GM18868 (cell line): ENCODE measurements around the gene SETBP1.

ENCODE experiments used
- ATAC-seq: cut with Tn5 transposase; IDR thresholded peaks from one replicate; pipeline ENCODE4 v1.9.1; 2021; ENCODE audit warnings: mild to moderate bottlenecking, moderate library complexity; ENCODE audit not compliant: unreplicated experiment

Gene SETBP1

GRCh38 chr18:44811572-44812125 is 131.0 kb downstream of the SETBP1 start:
- no peak for ATAC-seq

DNA sequence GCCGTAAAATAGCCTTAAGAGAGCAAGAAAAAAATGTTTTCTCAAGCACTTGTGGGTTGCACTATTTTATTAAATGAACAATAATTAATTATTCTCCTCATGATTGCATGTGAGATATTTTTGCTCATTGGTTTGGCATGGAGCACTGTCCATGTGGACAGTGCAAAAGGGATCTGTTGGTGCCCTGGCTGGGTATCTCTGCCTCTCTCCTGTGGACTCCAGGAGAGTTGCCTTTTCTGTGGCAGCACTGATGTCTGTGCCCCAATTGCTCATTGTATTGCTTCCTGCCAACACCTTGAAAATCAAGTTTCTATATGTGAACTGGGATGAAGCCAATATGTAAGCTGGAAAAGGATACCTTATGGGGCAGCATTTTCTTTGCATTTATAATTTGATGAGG is 131.7 kb downstream of the SETBP1 start:
- no peak for ATAC-seq

DNA sequence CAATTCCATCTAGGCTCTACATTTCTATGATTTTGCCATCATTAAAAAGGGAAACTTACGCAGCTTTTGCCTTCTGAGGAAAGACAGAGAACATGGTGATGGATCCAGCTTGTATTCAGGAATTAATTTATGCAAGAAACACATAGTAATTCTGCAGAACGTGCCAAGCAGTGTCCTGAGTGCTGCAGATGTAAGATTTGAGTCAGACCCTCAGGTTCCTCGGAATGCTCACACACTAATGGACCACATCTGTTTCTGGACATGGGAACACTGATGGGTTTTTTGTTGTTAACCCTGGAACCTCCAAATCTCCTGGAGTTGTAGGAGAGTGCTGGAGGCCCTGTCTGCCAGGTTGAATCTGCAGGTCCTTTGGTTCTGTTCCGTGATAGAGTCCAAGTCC is 132.9 kb downstream of the SETBP1 start:
- ATAC-seq: no peak

DNA sequence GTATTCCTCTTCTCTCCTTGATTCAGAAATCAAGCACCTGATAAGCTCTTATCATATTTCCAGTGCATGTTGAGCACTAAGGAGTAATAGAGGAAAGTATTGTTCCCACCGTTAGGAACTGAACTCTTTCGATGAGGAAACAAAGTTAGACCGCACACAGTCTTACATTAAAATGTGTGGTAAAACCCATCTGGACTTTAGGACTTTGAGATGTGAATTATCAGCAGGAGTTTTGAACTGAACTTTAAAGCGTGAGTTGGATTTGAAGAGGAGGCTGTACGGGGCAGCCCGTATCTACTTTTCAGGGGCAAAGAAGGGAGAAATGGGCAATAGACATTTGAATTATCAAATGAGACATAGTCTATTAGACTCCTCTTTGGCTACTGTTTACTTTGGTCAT is 134.4 kb downstream of the SETBP1 start:
- no peak for ATAC-seq

- ATAC-seq: no peak
Measured at GRCh38 chr18:44816050-44816449, 135.4 kb downstream of the SETBP1 start.

DNA sequence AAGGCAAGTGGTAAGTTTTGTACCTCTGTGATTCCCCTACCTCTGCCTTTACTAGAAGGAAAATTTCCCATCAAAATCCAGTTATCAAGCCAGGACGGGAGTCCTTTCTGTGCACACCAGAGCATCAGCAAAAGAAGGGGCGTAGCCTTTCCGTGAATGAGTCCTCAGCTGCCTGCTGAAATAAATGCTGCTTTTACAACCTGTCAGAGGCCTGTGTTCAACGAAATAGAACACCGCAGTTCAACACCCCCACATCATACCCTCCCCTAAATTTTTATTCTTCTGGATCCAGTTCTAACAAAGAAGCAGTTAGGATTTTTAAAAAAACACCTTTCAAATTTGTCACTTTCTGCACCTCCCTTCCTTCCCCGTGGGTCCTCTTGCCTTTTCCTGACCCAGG is 135.8 kb downstream of the SETBP1 start:
- ATAC-seq: no peak

GRCh38 chr18:44817831-44818473 is 137.3 kb downstream of the SETBP1 start:
- ATAC-seq: no peak

- ATAC-seq: peak; percentile 56
Measured at GRCh38 chr18:44818668-44819403, 138.1 kb downstream of the SETBP1 start.

GRCh38 chr18:44819944-44820510 is 139.3 kb downstream of the SETBP1 start:
- ATAC-seq: no peak

- no peak for ATAC-seq
Measured at GRCh38 chr18:44821924-44822323, 141.2 kb downstream of the SETBP1 start.

DNA sequence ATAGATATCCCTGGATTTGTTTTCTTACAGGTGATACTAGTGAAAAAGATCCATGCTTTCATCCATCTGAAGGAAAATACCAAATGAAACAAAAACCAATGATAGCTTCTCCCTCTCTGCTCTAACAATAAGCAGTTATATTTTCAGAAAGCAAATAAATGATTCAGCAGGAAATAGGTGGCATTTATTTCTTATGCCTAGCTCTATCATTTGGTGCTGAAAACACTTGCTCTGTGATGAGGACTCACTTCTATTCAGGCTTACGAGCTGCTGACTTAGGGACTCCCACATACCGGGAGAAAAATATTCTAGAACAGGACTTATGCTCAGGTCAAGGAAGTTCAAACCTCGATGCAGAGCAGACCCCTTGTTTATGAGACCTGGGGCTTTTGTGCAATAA is 142.6 kb downstream of the SETBP1 start:
- ATAC-seq: no peak

GRCh38 chr18:44823782-44824181 is 143.1 kb downstream of the SETBP1 start:
- ATAC-seq: no peak

DNA sequence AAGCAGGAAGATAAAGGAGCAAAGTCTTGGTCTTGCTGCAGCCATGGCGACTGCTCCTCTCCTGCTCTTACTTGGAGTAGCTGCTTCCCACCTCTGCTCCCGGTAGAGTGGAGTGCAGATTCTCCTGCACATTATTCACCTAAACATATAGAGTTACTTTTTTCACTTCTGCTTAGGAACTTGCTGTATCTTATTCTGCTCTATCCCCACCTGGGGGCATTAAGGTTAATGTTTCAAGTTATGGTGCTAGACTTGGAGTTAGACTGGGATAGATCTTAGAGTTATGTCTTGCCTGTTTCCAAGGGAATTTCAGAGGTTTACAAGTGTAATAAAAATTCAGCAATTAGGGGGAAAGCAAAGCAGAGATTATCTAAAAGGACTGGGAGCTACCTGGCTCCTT is 144.2 kb downstream of the SETBP1 start:
- no peak for ATAC-seq

DNA sequence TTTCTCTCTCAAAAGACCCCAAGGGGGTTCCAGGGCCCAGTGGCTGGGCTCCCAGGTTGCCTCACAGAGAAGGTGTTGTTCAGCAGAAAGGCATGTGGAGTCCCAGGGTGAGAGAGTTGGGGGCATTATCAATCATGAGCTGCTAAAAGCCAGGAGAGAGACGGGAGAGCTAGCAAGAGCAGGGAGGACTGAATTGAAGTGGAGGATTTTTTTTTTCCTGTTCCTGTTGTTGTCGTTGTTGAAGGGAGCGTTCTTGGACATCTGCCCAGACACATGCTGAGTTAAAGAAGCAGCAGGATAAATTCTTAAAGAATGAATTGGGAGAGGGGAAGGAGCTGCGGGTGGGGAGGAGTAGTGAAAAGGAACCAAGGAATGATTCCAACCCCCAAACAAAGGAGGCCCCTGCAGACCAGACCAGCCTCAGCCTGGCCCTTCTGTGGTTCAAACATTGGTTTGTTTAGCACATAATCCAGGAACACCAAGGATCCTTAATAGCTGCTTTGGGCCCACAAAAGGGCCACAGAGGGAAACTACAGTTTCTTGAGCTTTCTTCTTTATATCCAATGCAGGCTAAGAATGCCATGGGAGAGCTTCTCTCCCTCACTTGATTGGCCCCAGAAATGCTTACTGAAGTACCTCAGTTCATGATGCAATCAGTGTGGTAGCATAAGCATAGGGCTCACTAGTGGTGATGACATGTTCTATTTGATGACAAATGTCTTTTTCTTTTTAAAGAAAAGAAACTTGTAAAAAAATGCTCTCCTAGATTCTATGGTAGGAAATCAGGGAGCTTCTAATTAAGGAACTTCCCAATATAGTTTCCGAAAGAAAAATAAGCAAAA is 146.0 kb downstream of the SETBP1 start:
- no peak for ATAC-seq

GRCh38 chr18:44828080-44828479 is 147.4 kb downstream of the SETBP1 start:
- ATAC-seq: no peak

DNA sequence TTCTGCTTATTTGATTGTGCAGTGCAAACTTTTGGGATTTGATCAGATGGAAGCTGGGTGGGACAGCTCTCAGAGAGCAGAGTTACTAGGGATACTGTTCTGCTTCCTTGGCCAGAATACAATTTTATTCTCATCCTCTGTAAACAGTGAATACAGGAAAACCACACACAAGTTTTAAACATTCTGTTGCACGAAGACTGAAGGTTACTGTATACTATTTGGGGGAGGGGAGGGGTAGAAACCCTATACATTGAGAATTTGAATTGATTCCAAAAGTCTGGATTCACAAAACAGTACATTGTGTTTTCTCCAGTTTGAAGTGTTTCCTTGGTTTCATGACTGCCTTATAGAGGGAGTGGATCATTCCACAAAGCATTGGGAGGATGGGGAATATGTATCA is 149.9 kb downstream of the SETBP1 start:
- no peak for ATAC-seq

- no peak for ATAC-seq
Measured at GRCh38 chr18:44833786-44834185, 153.1 kb downstream of the SETBP1 start.

DNA sequence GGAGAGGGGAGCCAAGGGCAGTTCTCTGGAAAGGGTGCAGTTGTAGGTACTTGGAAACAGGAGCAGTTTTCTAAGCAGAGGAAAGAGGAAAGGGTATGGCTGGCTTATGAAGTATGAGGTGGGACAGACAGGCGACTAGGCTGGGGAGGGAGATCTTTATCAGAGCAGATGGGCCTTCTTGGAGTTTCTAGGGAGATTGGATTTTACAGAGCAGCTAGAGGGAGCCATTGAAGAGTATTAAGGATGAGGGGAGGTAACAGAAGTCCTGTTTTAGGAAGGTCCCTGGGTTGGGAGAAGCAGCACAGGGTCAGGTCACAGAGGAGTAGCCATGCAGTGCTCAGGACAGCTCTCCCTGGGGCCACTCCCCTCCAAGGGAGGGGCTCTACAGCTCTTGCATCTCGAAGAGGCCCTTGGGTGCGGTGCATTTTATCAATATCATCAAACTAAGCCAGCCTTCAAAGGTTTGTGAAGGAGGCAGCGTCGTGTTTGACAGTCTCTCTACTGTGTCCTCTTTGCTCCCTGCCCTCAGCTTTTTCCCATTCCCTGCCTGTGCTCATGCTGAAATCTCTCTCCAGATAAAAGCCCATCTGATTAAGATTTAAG is 154.3 kb downstream of the SETBP1 start:
- ATAC-seq: no peak

- no peak for ATAC-seq
Measured at GRCh38 chr18:44835703-44836102, 155.0 kb downstream of the SETBP1 start.

- ATAC-seq: no peak
Measured at GRCh38 chr18:44836263-44836662, 155.6 kb downstream of the SETBP1 start.
